Tibial nerve (tissue), 4 donors: ENCODE measurements around the gene MAP2.

Experiments used
- CTCF ChIP-seq, 5 experiments: fragments of 200-600 bp in 3 of 5; fragments of 450-650 bp in 2 of 5; sonication (generic) in 3 of 5; IDR thresholded peaks; one replicate each; pipeline ENCODE4 v1.5.1; 2016 to 2019; ENCODE audit warnings: antibody characterized with exemption in 5 of 5, mild to moderate bottlenecking in 3 of 5, moderate library complexity in 2 of 5
- EP300 ChIP-seq, 2 donors: sonication (generic); formaldehyde crosslinking; IDR thresholded peaks; one replicate each; pipeline ENCODE4 v1.6.1; 2017; ENCODE audit warnings: antibody characterized with exemption in 2 of 2, mild to moderate bottlenecking in 1 of 2

- no peak for TF ChIP-seq CTCF (IDR thresholded peaks at IDR 0.05)
- no peak for TF ChIP-seq EP300 (IDR thresholded peaks at IDR 0.05)
Measured at GRCh38 chr2:209468846-209469245, 45.0 kb downstream of the MAP2 start.
